Osteoblast (primary cell): ENCODE results near the gene CD44. TPM values are rescaled to one million over a fixed set of nuclear protein-coding genes. Genes with fewer than 3 reads are reported as not detected.

Experiments
- DNase-seq: peaks from one replicate; pipeline ENCODE4 v3.0.0; 2011; ENCODE audit warnings: low spot score, mixed read lengths; ENCODE audit not compliant: insufficient read length; ENCODE audit errors: missing footprints
- H2AFZ ChIP-seq: 2 replicates; pipeline ENCODE4 v1.6.0; 2011; ENCODE audit warnings: mild to moderate bottlenecking, low read length
- H3K27ac ChIP-seq: 2 replicates; pipeline ENCODE4 v1.5.1; 2011; ENCODE audit warnings: mild to moderate bottlenecking, low read depth, low read length, moderate library complexity
- H3K27me3 ChIP-seq: 2 replicates; pipeline ENCODE4 v1.6.0; 2012; ENCODE audit warnings: mild to moderate bottlenecking, control low read depth, inconsistent platforms, low read length, moderate library complexity; ENCODE audit not compliant: insufficient read depth
- H3K36me3 ChIP-seq: 2 replicates; pipeline ENCODE4 v1.5.1; 2011; ENCODE audit warnings: mild to moderate bottlenecking, low read length, control low read depth, moderate library complexity; ENCODE audit not compliant: insufficient read depth
- H3K4me1 ChIP-seq: 2 replicates; pipeline ENCODE4 v1.5.1; 2011; ENCODE audit warnings: mild to moderate bottlenecking, low read length, control low read depth, moderate library complexity; ENCODE audit not compliant: insufficient read depth
- H3K4me2 ChIP-seq: 2 replicates; pipeline ENCODE4 v1.6.0; 2011; ENCODE audit warnings: mild to moderate bottlenecking, low read length; ENCODE audit not compliant: insufficient read depth
- H3K4me3 ChIP-seq: fragments of 200-600 bp; sonication (generic); 3 replicates; pipeline ENCODE4 v1.5.1; 2012; ENCODE audit warnings: mild to moderate bottlenecking, low read length, inconsistent platforms; ENCODE audit not compliant: insufficient read depth
- H3K79me2 ChIP-seq: 2 replicates; pipeline ENCODE4 v1.6.0; 2012; ENCODE audit warnings: mild to moderate bottlenecking, low read length, control low read depth, inconsistent platforms; ENCODE audit not compliant: insufficient read depth
- H3K9me3 ChIP-seq: 2 replicates; pipeline ENCODE4 v1.5.1; 2011; ENCODE audit warnings: low read depth, low read length, control low read depth
- H4K20me1 ChIP-seq: 2 replicates; pipeline ENCODE4 v1.6.0; 2012; ENCODE audit warnings: mild to moderate bottlenecking, low read length, control low read depth; ENCODE audit not compliant: insufficient read depth
- total RNA-seq: library from RNA; depleted of rRNA; stranded (reverse); fragments of >200 nt; gene quantifications from 2 replicates; pipeline ENCODE4 v1.2.3, GENCODE V29; 2012
- TF ChIP-seq, protein P1 (sequence below): IDR thresholded peaks from 2 replicates; pipeline ENCODE4 v1.5.1; 2011; ENCODE audit warnings: mild to moderate bottlenecking, low read depth, low read length, moderate library complexity; ENCODE audit errors: extremely low read depth

Gene CD44
- total RNA-seq, 1 donor: 238 TPM

DNA sequence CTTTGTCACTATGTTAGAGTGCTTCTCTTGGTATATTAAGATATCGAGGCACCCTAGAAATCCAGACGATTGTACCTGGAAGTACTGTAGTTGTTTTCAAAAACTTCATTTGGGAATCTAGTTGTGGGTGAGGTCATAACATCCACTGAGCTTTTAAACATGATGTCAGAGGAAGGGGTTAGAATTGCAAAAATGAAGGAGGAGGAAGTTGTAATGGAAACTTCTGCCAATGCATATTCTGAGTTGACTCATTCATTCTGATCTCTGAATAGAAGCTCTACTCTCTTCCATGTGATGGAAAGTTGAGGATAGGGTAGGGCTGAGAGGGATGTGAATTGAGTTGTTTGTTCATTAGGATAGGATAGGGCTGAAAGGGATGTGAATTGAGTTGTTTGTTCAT is 7.7 kb downstream of the CD44 start:
- H3K27ac ChIP-seq: peak overlapping the region; percentile 83
- no peaks in the 10 kb centered on the region for H3K27me3 ChIP-seq
- no peak overlapping the region for H3K4me2 ChIP-seq
- peaks cover 72% of the 10 kb centered on the region for H3K4me1 ChIP-seq
- DNase-seq: no peak
- H2AFZ ChIP-seq: no peak overlapping the region
- H3K9me3 ChIP-seq: no peaks in the 10 kb centered on the region
- TF ChIP-seq, protein P1, sequence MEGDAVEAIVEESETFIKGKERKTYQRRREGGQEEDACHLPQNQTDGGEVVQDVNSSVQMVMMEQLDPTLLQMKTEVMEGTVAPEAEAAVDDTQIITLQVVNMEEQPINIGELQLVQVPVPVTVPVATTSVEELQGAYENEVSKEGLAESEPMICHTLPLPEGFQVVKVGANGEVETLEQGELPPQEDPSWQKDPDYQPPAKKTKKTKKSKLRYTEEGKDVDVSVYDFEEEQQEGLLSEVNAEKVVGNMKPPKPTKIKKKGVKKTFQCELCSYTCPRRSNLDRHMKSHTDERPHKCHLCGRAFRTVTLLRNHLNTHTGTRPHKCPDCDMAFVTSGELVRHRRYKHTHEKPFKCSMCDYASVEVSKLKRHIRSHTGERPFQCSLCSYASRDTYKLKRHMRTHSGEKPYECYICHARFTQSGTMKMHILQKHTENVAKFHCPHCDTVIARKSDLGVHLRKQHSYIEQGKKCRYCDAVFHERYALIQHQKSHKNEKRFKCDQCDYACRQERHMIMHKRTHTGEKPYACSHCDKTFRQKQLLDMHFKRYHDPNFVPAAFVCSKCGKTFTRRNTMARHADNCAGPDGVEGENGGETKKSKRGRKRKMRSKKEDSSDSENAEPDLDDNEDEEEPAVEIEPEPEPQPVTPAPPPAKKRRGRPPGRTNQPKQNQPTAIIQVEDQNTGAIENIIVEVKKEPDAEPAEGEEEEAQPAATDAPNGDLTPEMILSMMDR: no peak
- H4K20me1 ChIP-seq: peaks cover 72% of the 10 kb centered on the region
- H3K36me3 ChIP-seq: peaks cover 42% of the 10 kb centered on the region
- no peak overlapping the region for H3K4me3 ChIP-seq
- peaks cover 97% of the 10 kb centered on the region for H3K79me2 ChIP-seq

DNA sequence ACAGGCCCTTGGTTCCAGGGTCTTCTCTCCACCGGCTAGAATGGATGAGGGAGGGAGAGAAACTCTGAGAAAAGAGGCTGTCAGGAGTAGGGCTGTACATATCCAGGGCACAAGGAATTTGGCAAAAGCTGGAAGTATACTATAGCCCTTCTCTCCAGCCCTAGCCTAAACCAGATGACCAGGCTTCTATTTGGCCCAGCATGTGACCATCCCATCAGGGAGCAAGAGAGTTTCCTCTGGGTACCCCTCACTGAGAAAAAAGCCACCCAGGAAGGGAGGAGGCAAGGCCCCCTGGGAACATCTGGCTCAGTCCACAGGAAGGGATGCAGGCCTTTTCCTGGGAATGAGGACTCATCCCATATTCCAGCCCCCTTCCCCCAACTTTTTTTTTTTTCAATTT is 8.3 kb downstream of the CD44 start:
- H3K27me3 ChIP-seq: no peaks in the 10 kb centered on the region
- H3K79me2 ChIP-seq: peaks cover 99% of the 10 kb centered on the region
- H3K36me3 ChIP-seq: peaks cover 47% of the 10 kb centered on the region
- H3K4me3 ChIP-seq: no peak overlapping the region
- H3K9me3 ChIP-seq: no peaks in the 10 kb centered on the region
- TF ChIP-seq, protein P1: no peak
- no peak for DNase-seq
- H3K27ac ChIP-seq: peak overlapping the region; percentile 52
- H3K4me2 ChIP-seq: no peak overlapping the region
- H2AFZ ChIP-seq: no peak overlapping the region
- peaks cover 72% of the 10 kb centered on the region for H3K4me1 ChIP-seq
- H4K20me1 ChIP-seq: peaks cover 75% of the 10 kb centered on the region

DNA sequence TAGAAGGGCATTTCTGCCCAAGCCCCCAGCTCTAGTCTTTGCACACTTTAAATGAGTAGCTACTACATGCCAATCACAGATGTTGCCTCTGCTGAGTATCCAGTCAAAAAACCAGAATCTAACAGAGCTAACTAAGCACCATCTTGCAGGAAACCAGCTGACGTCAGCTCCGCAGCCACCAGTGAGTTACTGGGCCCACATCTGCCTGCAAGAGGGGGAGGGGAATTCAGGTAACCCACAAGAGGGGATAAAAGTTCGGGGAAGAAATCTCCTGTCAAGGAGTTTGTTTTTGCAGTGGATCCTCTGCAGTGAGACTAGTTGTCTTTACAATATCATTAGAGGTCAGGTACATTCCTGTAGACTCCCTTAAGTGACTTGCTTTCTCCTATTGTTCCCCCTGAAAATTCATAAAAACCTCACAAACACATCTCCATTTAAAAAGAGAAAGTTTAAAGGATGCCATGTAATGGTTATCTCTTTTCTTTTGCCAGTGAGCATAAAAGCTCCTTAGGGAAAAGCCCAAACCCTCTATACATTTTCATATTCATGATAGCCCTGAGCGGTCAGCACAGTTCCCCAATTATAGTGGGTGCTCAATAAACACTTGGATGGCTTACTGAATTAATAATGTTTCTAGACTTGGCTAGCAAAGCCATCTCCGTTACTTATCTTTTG is 9.3 kb downstream of the CD44 start:
- no peak for DNase-seq
- peaks cover 62% of the 10 kb centered on the region for H3K4me1 ChIP-seq
- no peak overlapping the region for H3K4me2 ChIP-seq
- H3K27ac ChIP-seq: peak overlapping the region; percentile 8
- H4K20me1 ChIP-seq: peaks cover 76% of the 10 kb centered on the region
- peaks cover 99% of the 10 kb centered on the region for H3K79me2 ChIP-seq
- no peak overlapping the region for H2AFZ ChIP-seq
- H3K4me3 ChIP-seq: no peak overlapping the region
- H3K36me3 ChIP-seq: peaks cover 57% of the 10 kb centered on the region
- TF ChIP-seq, protein P1: no peak
- H3K9me3 ChIP-seq: no peaks in the 10 kb centered on the region
- H3K27me3 ChIP-seq: no peaks in the 10 kb centered on the region

DNA sequence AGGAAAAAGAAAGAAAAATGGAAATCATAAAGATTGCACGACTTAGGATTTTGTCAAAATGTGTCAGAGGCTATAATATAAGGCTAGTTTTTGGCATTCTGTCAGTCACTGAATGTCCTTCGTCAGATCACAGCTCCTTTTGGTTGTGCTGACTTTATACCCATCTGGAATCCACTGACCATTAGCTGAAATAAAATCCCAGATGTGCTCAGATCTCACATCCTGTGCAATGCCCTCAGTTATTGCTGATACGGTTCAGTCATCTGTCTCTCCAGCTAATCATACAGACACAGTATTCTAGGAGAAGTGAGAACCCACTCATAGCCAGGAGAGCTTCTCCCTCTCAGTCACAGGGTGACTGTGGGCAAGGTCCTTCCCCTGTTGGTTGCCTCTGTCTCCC is 11.5 kb downstream of the CD44 start:
- H3K4me2 ChIP-seq: peak overlapping the region; percentile 47
- no peak for DNase-seq
- H3K4me1 ChIP-seq: peaks cover 46% of the 10 kb centered on the region
- peaks cover 78% of the 10 kb centered on the region for H4K20me1 ChIP-seq
- TF ChIP-seq, protein P1: no peak
- peaks cover 99% of the 10 kb centered on the region for H3K79me2 ChIP-seq
- H2AFZ ChIP-seq: no peak overlapping the region
- no peak overlapping the region for H3K4me3 ChIP-seq
- H3K9me3 ChIP-seq: no peaks in the 10 kb centered on the region
- peak overlapping the region; percentile 67 for H3K27ac ChIP-seq
- H3K36me3 ChIP-seq: peaks cover 60% of the 10 kb centered on the region
- H3K27me3 ChIP-seq: no peaks in the 10 kb centered on the region
